Right cardiac atrium (tissue), 5 donors: Measurements from ENCODE around the gene TEX26. TPM values are rescaled to one million over a fixed set of nuclear protein-coding genes. Genes with fewer than 3 reads are reported as not detected.

ENCODE experiments used
- ATAC-seq, 2 donors: fragments of 200-7000 bp; cut with Tn5 transposase; one replicate each; pipeline versions ENCODE4 v1.8.0 to v1.9.1; 2020; ENCODE audit warnings: moderate library complexity in 2 of 2, mild to moderate bottlenecking in 1 of 2
- DNase-seq, 3 donors: peaks; one replicate each; pipeline ENCODE4 v3.0.0-alpha.2; 2020
- H3K27ac ChIP-seq: one replicate; pipeline ENCODE4 v1.5.1; 2013; ENCODE audit warnings: mild to moderate bottlenecking, low read length, control low read depth, moderate library complexity
- H3K27me3 ChIP-seq: one replicate; pipeline ENCODE4 v1.6.1; 2013; ENCODE audit not compliant: control insufficient read depth, insufficient read depth
- H3K4me1 ChIP-seq: one replicate; pipeline ENCODE4 v1.6.1; 2013; ENCODE audit warnings: low read length; ENCODE audit not compliant: control insufficient read depth, insufficient read depth
- H3K4me3 ChIP-seq: one replicate; pipeline ENCODE4 v1.5.1; 2013; ENCODE audit warnings: low read length, control low read depth
- H3K9me3 ChIP-seq: one replicate; pipeline ENCODE4 v1.6.1; 2013; ENCODE audit warnings: low read length; ENCODE audit not compliant: control insufficient read depth
- WGBS: extraction: QIAGEN DNeasy Blood & Tissue Kit; methylation state at CpG from one replicate; pipeline ENCODE4 v1.1.7; 2013; 5-methylcytosine and 5-hydroxymethylcytosine counted together
- intact Hi-C, 4 donors: fragments of 100-400 bp; cut with DNase I; formaldehyde crosslinking; loops; one replicate each; pipeline versions ENCODE4 v1.11.0 to v1.14.0; 2022 to 2023
- long read RNA-seq, 4 donors: library from polyadenylated mRNA; unstranded; transcript quantifications; one replicate each; pipeline ENCODE4 v2.0.0, GENCODE V29; 2020 to 2021
- polyA plus RNA-seq: library from polyadenylated mRNA; stranded (reverse); fragments of 200-250 nt; gene quantifications from one replicate; pipeline ENCODE4 v1.2.3, GENCODE V29; 2013
- total RNA-seq, 4 donors: library from RNA; stranded (reverse); fragmentation: NEBNext Ultra II Directional; extraction: Animal tissue kit (Norgen Biotek cat#: 25700); gene quantifications; one replicate each; pipeline ENCODE4 v1.2.1, GENCODE V29; 2021
- donor health status: healthy with polysubstance abuse.
- donor health status: DM: no; HTN: yes; CAD: no.
- donor health status: DM: no; HTN: no; CAD: no.
- donor health status: DM: no; HTN: yes; CAD: no; lungs with severe emphysema.
- donor health status: DM: yes; HTN: yes; CAD: no.

TEX26 gene
- not detected for total RNA-seq
- polyA plus RNA-seq = 0.27 TPM
- long read RNA-seq, donor 1, partial matches to known transcripts = 0 of 1 reads
- long read RNA-seq, donor 1, other reads (novel, unspliced or antisense) = 1 of 1 reads
- long read RNA-seq, donor 2 = 0 reads
- long read RNA-seq, donor 3 = 0 reads
- long read RNA-seq, donor 4 = 0 reads

DNA sequence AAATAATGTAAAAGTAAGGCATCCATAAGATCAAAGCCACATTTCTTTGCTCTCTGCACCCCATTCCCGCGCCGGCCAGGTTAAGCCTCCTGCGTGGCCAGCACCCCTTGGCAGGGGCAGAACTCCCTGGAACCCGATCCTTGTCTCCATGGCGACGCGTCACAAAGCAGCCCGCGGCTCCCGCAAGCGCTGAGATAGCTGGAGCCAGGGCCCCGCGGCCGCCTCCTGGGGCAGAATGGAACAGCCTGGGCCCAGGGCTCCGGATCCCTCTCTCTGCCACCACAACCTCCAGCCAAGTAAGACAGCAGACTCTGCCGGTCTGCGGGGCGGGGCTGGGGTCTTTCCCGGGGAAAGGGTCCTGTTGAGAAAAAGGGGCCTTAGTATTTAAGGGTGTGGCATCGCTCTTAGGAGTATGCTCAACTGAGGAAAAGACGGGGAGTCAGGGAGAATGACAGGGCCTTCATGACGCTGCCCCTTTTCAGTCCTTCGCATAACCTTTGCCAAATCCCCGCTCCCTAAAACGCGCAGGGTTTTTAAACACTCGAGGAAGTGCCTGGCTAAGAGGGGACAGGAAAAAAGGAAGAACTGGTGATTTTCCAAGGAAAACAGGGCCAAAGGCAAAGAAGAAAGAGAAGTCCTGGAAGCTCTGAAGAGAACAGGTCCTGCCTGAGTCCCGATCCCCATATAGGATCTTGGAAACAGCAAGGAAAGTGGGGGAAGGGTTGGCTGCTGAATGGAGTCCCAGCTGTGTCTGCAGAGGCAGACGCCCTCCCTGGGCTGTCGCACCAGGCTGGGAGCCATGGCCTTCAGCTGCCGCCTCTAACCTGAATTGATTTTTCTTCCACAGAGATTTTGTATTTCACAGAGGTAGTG lies at the start of gene TEX26:
Gene TEX26, plus strand, starts transcription at position 176 of the 873 bp plus-strand sequence. Its CDS starts 60 bp downstream, at position 236.
- H3K4me3 ChIP-seq = no peak within 1 kb of the TSS
- intact Hi-C loops = no loop called here

DNA sequence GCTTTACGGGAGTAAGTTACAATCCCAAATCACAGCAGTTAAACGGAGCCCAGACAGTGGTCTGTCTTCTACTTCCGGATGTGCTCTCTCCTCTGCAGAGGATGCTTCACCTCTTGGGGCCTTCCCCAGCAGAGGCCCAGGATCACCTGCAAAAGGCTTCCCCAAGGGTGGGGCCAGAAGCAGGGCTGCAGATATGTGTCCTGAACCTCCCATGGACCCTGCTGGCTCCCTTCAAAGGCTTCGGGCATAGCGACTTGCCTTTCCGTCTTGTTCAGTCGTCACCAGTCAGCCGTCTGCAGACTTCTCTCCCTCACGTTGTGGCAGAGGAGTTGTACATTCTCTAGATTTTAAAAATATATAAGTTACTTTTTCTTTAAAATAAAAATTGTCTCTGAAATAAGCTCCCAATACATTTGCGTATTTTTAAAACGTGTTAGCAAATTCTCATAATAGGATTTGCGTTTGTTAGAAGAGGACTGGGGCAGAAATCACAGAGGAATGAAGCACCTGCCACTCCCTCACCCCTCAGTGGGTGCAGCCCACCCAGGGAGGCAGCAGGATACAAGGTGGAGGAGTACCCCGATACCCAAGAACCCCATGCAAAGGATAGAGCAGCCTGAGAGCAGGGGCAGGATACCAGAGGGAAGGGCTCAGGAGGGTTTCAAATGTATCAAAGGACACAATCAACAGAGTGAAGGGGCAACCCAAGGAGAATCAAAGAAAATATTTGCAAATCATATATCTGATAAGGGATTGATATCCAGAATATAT lies 49.3 kb upstream of the TEX26 start:
- ATAC-seq (no peak), DNase-seq (no peak)
- Histone ChIP-seq H3K9me3 (no peaks in the 10 kb centered on the region), H3K27ac (no peak overlapping the region), H3K4me3 (no peak overlapping the region), H3K4me1 (no peaks in the 10 kb centered on the region), H3K27me3 (no peaks in the 10 kb centered on the region)
- intact Hi-C loops = no loop called here
- 75% methylated on average over 13 of the region's 13 CpGs for WGBS

More for the DNA sequence above, at the start of gene TEX26:
- Histone ChIP-seq H3K27ac (no peak within 1 kb of the TSS), H3K27me3 (no peaks in the 10 kb centered on the region), H3K9me3 (no peaks in the 10 kb centered on the region), H3K4me1 (no peaks in the 10 kb centered on the region)
- DNase-seq (peak; percentile 62 to 73 (median 68)), ATAC-seq (peak; percentile 75 to 78)
- 22% methylated on average over 32 of the region's 32 CpGs for WGBS

- 85% methylated on average over 5 of the region's 5 CpGs for WGBS
- ATAC-seq (no peak), DNase-seq (no peak)
- H3K4me3 ChIP-seq = no peak overlapping the region
- no peaks in the 10 kb centered on the region for H3K27me3 ChIP-seq
- no peaks in the 10 kb centered on the region for H3K9me3 ChIP-seq
- intact Hi-C loops = no loop called here
- no peaks in the 10 kb centered on the region for H3K4me1 ChIP-seq
- H3K27ac ChIP-seq = no peak overlapping the region
Measured at GRCh38 chr13:30884543-30884942, 47.9 kb upstream of the TEX26 start.

GRCh38 chr13:30889196-30889690 lies 43.2 kb upstream of the TEX26 start:
- ATAC-seq (no peak), DNase-seq (no peak)
- no peak overlapping the region for H3K27ac ChIP-seq
- H3K27me3 ChIP-seq = no peaks in the 10 kb centered on the region
- no peaks in the 10 kb centered on the region for H3K4me1 ChIP-seq
- no peak overlapping the region for H3K4me3 ChIP-seq
- 92% methylated on average over 3 of the region's 3 CpGs for WGBS
- intact Hi-C loops = no loop called here
- H3K9me3 ChIP-seq = no peaks in the 10 kb centered on the region

DNA sequence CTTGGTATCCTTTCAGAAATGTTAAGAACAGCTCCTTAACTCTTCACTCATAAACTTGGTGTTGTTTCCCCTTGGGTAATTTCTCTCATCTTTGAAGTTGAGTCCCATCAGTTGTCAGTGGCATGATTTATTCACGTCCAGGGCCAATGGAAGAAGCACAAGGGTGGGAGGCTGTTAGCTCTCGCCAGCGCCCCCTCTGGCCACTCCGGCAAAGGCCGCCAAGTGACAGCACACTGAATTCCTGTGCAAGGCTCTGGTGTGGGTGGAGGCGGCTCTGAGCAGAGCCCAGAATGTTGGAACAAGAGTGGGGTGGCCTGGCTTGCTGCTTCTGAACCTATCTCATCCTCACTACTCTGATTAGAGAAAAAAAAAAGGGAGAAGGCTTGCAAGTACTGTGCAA lies 39.5 kb upstream of the TEX26 start:
- DNase-seq (peak; percentile 81 to 86 (median 84)), ATAC-seq (peak; percentile 65 to 79)
- no peaks in the 10 kb centered on the region for H3K27me3 ChIP-seq
- H3K27ac ChIP-seq = no peak overlapping the region
- no peak overlapping the region for H3K4me3 ChIP-seq
- 21% methylated on average over 6 of the region's 6 CpGs for WGBS
- intact Hi-C loops = no loop called here
- no peaks in the 10 kb centered on the region for H3K9me3 ChIP-seq
- no peaks in the 10 kb centered on the region for H3K4me1 ChIP-seq

DNA sequence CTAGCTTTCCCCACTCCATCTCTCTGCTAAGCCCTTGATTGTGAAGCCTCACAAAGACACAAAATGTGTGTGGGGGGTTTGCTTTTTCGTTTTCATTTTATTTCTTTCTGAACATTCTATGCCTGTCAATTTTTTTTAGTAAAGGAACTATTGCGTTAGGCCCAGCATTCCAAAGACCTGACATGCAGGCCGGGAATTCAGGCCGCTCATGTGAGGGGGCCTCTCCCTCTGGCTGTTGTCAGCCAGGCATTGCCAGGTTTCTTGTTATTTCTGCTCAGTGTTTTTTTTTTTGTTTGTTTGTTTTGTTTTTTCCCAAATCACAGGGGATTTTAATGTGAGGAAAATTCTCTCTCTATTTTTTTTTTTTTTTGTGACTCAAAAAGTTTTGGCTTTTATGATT lies 36.7 kb upstream of the TEX26 start:
- no peaks in the 10 kb centered on the region for H3K9me3 ChIP-seq
- peaks cover 4% of the 10 kb centered on the region for H3K4me1 ChIP-seq
- H3K27me3 ChIP-seq = no peaks in the 10 kb centered on the region
- peak overlapping the region; percentile 70 for H3K27ac ChIP-seq
- 39% methylated on average over 4 of the region's 4 CpGs for WGBS
- intact Hi-C loops = no loop called here
- no peak overlapping the region for H3K4me3 ChIP-seq
- peak; percentile 77 to 83 (median 81) for DNase-seq
- peak; percentile 62 to 76 for ATAC-seq

GRCh38 chr13:30898070-30898469 lies 34.4 kb upstream of the TEX26 start:
- no peaks in the 10 kb centered on the region for H3K27me3 ChIP-seq
- peaks cover 4% of the 10 kb centered on the region for H3K4me1 ChIP-seq
- no peaks in the 10 kb centered on the region for H3K9me3 ChIP-seq
- H3K27ac ChIP-seq = no peak overlapping the region
- H3K4me3 ChIP-seq = no peak overlapping the region
- DNase-seq (no peak), ATAC-seq (no peak)
- intact Hi-C loops = no loop called here

DNA sequence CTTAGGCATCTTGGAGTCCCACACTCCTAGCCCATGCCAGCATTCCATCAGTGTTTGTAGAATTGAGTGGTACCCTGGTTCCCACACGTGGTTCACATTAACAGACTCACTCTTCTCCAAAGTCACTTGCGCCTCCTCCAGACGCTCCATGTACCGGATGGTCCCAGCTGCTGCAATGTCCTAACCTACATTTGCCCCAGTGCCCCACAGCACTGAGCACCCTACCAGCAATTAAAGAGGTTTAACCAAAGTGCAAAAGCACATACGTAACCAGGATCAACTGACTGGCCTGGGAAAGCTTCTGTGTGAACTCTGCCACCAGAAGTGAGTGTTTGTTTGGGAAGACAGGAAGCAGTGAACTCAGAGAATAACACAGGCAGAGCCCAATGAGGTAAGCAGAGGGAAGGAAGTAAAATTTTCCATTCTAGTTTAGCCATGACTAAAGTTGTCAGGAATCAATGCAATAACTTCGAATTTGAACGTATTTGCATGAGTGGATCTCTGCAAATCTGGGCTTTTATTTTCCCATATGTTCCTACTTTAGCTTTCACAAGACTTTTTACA lies 33.7 kb upstream of the TEX26 start:
- WGBS = 41% methylated on average over 7 of the region's 7 CpGs
- peak; percentile 87 to 95 for ATAC-seq
- H3K27me3 ChIP-seq = no peaks in the 10 kb centered on the region
- intact Hi-C loops = no loop called here
- H3K4me1 ChIP-seq = peaks cover 4% of the 10 kb centered on the region
- H3K27ac ChIP-seq = peak overlapping the region; percentile 48
- no peak overlapping the region for H3K4me3 ChIP-seq
- peak in 2 of 3 donors; percentile 41 to 62 for DNase-seq
- H3K9me3 ChIP-seq = no peaks in the 10 kb centered on the region

DNA sequence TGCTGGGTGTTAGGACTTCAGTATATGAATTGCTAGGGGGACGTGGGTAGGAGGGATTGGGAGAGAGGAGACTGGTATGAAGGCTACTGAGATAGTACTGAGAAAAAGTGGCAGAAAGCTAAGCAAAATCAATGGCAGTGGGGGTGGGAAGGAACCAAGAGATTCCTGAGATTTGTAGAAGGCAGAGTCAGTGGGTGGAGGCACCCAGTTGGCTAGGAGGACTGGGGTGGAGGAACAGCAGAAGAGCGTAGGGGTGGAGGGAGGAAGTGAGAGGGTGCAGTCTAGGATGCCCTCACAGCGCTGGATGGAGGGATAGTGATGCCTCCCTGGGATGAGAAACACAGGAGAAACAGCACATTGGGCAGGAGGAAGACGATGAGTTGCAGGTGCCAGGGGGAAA lies 32.0 kb upstream of the TEX26 start:
- Histone ChIP-seq H3K4me3 (no peak overlapping the region), H3K9me3 (no peaks in the 10 kb centered on the region), H3K4me1 (peaks cover 4% of the 10 kb centered on the region), H3K27me3 (no peaks in the 10 kb centered on the region), H3K27ac (no peak overlapping the region)
- DNase-seq (no peak), ATAC-seq (no peak)
- 78% methylated on average over 4 of the region's 4 CpGs for WGBS
- intact Hi-C loops = no loop called here

GRCh38 chr13:30900952-30901749 lies 31.3 kb upstream of the TEX26 start:
- intact Hi-C loops = no loop called here
- H3K27me3 ChIP-seq = no peaks in the 10 kb centered on the region
- 89% methylated on average over 5 of the region's 5 CpGs for WGBS
- no peak overlapping the region for H3K27ac ChIP-seq
- DNase-seq (no peak), ATAC-seq (no peak)
- H3K4me1 ChIP-seq = peaks cover 4% of the 10 kb centered on the region
- H3K9me3 ChIP-seq = no peaks in the 10 kb centered on the region
- H3K4me3 ChIP-seq = no peak overlapping the region
